GM12892 (cell line): ENCODE results near the gene LMTK3.
A peak's percentile ranks its signal among the peaks of the same experiment; 100 is the strongest.
"Not testable (repeated sequence)": the region's sequence is repeated elsewhere in the genome, so short reads cannot be mapped to it uniquely, and the experiment has no call there.

Source experiments
- DNase-seq: peaks from one replicate; pipeline ENCODE4 v3.0.0; 2011; ENCODE audit not compliant: insufficient read length
- FAIRE-seq: peaks from 2 replicates; lab custom pipeline; 2011; peaks lifted over from hg19 to GRCh38; lab: Jason Lieb, UNC
- POLR2A ChIP-seq: IDR thresholded peaks from 2 replicates; pipeline ENCODE4 v1.6.1; 2011; ENCODE audit warnings: low read depth, low read length, control low read depth
- POLR2AphosphoS5 ChIP-seq: IDR thresholded peaks from 2 replicates; pipeline ENCODE4 v1.6.1; 2011; ENCODE audit warnings: low read depth, low read length, control low read depth
- TAF1 ChIP-seq: IDR thresholded peaks from 2 replicates; pipeline ENCODE4 v1.6.1; 2011; ENCODE audit warnings: low read depth, mild to moderate bottlenecking, control low read depth, low read length, borderline replicate concordance

Gene LMTK3

GRCh38 chr19:48491793-48492123 is 19.9 kb downstream of the LMTK3 start:
- FAIRE-seq = no peak
- DNase-seq = no peak
- TF ChIP-seq POLR2AphosphoS5 (no peak), POLR2A (no peak), TAF1 (no peak)

DNA sequence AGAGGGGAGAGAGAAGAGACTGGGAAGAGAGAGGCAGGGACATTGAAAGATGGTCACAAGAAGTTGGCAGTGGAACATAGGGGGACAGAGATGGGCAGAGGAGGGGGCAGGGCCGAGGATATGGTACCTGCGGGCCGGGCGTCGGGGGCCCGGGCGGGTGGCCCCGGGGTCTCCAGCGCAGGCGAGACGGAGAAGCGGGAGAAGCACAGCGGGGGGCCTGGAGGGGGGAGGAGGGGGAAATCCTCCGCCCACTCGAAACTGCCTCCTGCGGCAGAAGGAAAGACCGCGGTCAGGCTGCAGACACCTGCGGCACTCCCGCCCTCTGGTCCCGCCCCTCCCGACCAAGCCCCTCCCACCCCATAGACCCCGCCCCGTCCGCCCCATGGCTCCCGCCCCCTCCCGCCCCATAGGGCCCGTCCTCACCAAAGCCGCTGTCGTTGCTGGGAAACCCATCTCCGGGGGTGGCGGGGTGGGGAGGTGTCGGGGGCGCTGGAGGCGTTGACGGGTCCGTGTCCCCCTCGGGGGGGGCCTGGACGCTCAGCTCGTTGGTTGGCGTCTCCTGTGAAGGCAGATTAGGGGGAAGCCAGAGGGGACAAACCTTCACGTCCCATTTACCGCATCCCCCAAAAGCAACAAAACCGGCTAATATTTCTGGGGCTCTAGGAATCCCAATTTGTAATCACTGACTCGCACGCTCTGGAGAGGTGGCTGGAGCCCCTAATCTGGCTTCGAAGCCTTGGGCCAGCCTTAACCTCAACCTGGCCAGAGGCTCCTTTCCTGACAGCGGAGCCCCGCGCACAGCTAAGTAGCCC is 20.4 kb downstream of the LMTK3 start:
- peak; percentile 83 for FAIRE-seq
- DNase-seq = peak; percentile 91

DNA sequence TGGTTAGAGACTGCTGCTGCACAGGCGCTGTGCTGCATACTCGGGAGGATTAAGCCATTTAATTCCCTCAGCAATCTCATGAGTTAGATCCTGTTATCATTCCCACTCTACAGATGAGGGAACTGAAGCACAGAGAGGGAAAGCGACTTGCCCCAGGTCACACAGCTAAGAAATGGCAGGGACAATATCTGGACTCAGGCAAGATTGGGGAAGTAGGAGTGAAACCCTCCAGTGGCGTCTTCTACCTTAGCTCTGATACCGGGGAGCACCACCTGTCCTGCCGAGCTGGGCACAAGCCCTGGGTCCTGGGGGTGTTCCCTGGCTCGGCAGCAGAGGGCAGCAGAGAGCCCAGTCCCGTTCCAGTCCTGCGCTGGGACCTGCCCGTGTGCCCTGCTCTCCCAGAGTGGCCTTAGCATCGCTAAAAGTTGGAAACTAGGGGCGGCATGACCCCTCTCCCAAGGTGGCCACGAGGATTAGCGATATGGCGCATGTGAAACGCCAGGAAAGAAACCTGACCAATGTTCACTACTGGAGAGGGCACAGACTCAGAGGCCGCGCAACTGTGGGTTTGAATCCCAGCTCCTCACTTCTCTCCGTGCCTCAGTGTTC is 21.9 kb downstream of the LMTK3 start:
- FAIRE-seq = peak; percentile 80
- peak; percentile 91 for DNase-seq
- no peak for TF ChIP-seq POLR2A
- TF ChIP-seq TAF1 = no peak
- TF ChIP-seq POLR2AphosphoS5 = no peak

More for the DNA sequence above, 20.4 kb downstream of the LMTK3 start:
- TF ChIP-seq TAF1 (no peak), POLR2A (no peak), POLR2AphosphoS5 (no peak)

DNA sequence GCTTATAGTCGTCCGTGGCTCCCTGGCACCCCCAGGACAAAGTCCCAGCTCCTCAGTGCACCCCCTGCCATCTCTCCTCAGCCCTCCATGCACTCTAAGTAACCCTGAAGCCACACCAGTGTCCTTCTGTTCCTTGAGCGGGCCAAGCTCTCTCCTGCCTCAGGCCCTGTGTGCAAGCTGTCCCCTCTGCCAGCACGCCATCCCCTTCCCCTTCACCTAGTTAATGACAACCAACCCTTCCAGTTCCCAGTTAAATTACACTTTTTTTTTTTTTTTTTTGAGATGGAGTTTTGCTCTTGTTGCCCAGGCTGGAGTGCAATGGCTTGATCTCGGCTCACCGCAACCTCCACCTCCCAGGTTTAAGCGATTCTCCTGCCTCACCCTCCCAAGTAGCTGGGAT is 23.2 kb downstream of the LMTK3 start:
- not testable (repeated sequence) for DNase-seq, FAIRE-seq

- DNase-seq (no peak), FAIRE-seq (no peak)
- TF ChIP-seq TAF1 (no peak), POLR2AphosphoS5 (no peak)
Measured at GRCh38 chr19:48487948-48488347, 23.7 kb downstream of the LMTK3 start.

GRCh38 chr19:48487544-48487943 is 24.1 kb downstream of the LMTK3 start:
- DNase-seq (no peak), FAIRE-seq (no peak)
- TF ChIP-seq POLR2AphosphoS5 (no peak), TAF1 (no peak), POLR2A (no peak)

GRCh38 chr19:48486706-48487105 is 24.9 kb downstream of the LMTK3 start:
- not testable (repeated sequence) for FAIRE-seq, DNase-seq

DNA sequence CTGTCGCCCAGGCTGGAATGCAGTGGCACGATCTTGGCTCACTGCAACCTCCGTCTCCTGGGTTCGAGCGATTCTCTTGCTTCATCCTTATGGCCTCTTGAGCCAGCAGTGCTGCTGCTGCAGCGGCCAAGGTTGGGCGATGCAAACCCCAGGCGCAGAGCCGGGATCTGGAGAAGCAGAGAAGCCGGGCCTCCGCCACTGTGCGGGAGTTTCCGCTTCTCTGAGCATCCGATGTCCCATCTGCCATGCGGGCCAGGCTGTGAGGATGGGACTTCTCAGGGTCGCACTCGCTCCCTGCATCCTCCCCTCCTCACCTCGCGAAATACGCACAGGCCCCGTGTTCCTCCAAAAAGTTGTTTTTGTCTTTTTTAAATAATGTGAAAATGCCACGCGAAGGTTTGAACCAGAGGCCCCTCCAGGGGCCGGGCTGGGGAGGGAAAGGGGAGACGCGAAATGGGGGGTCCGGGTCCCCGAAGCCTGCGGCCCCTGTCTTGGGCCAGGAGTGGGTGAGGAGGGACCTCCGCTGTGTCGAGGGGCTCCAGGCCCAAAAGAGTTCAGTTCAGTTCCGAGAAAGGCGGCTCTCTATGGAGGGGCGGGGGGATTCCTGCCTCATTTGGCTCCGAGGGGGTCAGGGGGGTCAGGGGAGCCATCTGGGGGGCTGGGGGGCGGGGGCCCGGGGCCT is 26.6 kb downstream of the LMTK3 start:
- no peak for DNase-seq
- TF ChIP-seq POLR2AphosphoS5 (no peak), POLR2A (no peak), TAF1 (no peak)
- no peak for FAIRE-seq

GRCh38 chr19:48484247-48484893 is 27.3 kb downstream of the LMTK3 start:
- FAIRE-seq = no peak

DNA sequence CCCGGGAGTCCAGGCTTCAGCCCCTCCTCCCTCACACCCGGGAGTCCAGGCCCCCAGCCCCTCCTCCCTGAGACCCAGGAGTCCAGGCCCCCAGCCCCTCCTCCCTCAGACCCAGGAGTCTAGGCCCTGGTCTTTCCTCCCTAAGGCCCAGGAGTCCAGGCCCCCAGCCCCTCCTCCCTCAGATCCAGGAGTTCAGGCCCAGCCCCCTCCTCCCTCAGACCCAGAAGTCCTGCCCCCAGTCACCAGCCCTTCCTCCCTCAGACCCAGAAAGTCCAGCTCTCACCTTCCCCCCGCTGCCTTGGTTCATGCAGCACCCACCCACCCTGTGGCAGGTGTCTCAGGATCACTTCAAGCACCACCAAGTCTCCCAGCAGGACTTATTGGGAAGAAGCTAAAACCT is 28.3 kb downstream of the LMTK3 start:
- TF ChIP-seq POLR2AphosphoS5 (no peak), POLR2A (no peak), TAF1 (no peak)
- DNase-seq (no peak), FAIRE-seq (no peak)

More at GRCh38 chr19:48484247-48484893, 27.3 kb downstream of the LMTK3 start:
- TF ChIP-seq POLR2AphosphoS5 = no peak
- TF ChIP-seq POLR2A = no peak
- no peak for TF ChIP-seq TAF1
- DNase-seq = no peak

GRCh38 chr19:48481846-48482639 is 29.6 kb downstream of the LMTK3 start:
- FAIRE-seq = peak; percentile 21
- no peak for TF ChIP-seq POLR2A
- TF ChIP-seq POLR2AphosphoS5 = no peak
- TF ChIP-seq TAF1 = no peak
- no peak for DNase-seq
